HG03571 (cell line): ENCODE results near the gene HAAO.

Source experiments
- ATAC-seq: cut with Tn5 transposase; IDR thresholded peaks from one replicate; pipeline ENCODE4 v1.9.1; 2021; ENCODE audit not compliant: unreplicated experiment

Gene HAAO

DNA sequence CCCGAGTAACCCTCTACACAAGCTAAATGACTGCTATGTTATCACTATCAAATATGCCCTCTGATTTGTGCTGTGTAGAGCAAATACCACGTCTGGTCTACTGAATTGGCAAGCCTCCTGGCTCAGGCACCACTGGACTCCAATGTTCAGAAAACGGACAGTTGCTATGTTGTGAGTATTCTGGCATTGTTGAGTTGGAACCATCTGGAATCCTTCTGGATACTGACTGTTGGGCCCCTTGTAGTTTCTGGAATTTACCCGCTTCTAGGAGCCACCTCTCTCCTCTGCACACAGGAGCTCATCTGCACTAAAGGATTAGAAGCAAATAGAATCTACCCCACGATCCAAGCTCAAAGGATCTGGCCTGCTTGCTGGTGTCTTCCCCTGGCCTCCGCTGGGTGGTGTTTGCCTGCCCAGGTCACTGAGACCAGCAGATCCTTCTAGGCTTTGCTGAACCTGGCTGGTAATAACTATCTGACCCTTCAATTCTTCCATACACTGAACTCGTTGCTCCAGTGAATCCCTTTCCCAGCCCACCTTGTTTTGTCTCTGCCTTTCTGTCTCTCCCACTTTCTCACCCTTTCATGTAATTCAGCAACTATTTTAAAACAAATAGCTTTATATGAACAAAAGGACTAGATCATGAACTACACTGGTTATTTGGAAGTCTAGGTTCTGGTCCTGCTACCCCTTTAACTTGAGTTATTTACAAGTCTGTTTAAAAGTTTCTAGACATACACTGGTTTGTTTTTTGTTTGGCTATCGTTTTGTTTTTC, 2.1 kb upstream of the HAAO start:
- ATAC-seq: no peak

DNA sequence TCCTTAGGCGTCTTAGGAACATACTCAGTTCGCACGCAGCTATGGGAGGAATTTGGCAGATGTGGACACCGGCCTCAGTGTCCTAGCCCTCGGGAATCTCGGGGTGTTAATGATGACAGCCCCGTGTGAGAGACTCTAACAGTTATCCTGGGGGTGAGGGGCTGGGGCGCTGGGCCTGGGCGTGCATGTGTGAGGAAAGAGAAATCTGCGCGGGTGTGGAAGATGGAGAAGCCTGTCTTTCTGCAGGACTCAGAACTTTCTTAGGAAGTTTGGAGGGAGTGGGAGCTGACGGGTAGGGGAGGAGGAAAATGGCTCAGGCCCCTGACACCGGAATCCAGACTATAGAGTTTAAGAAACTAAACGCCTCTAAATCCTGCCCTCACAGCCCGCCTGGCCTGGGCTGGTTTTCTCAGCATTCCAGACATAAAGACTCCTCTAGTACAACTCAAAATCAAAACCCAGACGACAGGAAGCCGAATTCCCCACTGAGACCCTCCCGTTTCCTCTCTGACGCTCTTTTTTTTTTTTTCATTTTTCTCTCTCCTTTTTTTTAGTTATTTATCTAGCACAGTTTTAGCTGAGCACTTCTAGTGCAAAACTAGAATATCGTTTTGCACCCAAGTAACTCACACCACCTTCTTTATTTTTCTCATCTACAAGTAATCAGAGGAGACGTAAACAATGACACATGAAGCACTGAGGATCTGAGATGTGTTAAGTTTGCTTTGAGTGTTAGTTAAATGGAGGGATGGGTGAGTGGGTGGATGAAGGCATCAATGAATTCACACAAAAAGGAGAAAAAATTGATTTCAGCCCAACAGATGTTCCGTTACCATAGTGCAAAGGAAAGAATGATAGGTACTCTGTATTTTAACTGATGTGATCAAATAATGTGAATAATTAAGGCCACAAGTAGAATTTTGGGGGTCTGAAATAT, 1.2 kb upstream of the HAAO start:
- no peak for ATAC-seq

DNA sequence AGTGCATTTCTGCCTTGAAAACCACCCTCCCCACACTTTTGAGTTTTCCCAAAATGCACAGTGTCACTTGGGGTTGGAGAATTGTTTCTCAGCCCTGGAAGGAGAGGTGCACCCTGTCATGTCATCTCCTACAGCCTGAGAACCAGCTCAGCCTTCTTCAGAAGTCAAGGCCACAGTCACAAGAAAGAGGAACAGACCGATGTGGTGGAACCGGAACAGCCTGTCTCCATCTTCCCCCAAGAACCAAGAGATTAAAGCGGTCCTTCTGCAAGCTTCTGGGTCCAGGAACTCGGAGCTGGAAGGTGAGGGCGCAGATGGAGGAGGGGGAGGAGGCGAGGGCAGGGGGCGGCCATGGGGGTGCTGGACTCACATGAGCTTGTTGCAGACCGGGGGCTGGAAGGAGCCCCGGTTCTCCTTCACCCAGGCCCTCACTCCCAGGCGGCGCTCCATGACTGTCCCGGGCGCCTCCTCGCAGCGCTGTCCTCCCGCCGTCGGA, 248 bp downstream of the HAAO start:
- ATAC-seq: no peak

DNA sequence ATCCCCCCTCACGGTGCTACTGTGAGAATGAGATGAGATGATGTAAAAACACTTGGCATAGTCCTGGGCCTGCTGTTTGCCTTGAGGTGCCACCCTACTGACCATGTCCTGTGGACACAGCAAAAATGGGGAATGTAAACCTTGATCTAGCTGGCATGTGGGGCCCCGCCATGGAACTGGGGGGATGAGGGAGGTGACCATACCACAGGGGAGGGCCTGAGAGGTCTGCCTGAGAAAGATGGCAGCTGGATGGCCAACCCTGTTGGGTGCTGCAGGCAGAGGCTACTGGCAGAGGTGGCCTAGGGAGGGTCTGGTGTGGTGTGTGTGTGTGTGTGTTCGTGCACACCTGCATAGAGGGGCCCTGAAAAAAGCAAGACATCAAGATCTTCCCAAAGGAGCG, 777 bp downstream of the HAAO start:
- no peak for ATAC-seq

DNA sequence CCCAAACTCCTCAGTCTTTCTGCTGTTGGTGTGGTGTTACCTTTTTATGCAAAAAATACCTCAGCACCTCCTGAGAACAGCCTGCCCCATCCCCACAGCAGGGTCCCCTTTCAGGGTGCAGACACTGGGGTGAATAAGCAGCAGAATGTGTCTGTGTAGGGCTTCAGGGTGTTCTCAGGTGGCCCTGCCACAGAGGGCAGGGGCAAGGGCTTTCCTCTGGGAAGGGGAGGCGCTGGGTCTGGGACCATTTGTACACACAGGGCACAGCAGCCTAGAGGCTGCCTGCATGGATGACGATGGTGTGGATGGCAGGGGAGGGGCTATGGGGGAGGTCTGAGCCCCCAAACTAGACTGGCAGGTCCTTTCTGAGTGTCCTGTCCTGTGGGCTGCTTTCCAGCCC, 2.6 kb downstream of the HAAO start:
- ATAC-seq: no peak

DNA sequence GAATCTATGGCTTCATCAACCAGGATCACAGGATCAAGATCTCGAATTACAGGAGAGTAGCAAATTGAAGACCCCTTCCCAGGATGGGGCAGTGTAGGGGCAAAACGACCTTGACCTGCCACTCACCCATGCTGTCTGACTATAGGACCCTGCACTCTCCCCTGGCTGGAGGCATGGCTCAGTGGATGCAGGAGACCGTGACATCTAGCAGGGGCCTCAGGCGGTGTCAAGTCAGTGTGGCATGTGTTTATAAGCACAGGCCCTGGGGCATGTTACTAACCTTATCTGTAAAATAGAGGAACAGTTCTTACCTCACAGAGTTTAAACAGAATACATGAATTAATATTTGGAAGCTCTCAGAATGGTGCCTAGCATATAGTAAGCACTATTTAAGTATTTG, 3.5 kb downstream of the HAAO start:
- ATAC-seq: no peak

DNA sequence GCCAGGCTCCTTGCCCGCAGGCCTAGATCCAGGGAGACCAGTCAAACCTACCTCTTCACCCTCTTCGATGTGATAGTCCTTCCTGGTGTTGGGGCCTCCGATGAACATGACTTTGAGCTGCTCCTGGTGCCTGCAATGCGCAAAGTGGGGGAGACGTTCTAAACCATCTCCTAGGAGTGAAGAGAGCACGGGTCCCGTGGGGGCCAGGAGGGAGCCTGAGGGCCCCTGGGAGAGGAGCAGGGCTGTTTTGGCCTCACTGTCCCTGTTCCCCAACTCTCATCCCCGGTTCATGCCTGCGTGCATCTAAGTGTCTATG, 3.9 kb downstream of the HAAO start:
- no peak for ATAC-seq

DNA sequence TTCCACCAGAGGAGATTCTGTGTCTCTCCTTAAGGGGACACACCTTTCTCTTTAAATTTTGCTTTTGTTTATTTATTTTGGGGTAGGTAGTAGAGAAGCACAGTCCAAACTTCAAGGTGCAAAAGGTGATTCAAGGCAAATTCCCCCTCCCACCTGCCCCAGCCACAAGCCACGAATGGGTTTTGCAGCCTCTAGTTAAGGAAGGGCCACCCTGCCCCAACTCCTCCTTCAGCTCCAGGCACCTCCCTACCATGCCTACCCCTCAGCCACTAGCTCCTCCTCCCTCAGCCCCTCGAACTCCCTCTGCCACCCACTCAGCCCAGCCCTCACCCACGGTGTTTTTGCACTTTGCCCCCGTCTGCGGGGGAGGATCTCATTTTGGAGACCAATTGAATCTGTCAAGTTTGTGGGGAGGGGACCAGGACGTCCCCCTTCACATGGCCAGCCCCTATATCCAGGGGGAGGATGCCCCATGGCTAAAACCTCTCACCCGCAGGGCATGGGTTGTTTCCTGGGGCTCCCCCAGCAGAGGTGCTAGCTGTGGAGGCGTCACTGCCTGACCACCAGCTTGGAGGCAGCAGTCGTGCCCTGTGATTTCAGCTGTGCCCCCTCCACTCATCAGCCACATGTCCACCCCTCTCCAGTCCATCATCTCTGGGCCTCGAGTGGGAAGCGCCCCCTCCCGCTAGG, 4.5 kb downstream of the HAAO start:
- no peak for ATAC-seq

DNA sequence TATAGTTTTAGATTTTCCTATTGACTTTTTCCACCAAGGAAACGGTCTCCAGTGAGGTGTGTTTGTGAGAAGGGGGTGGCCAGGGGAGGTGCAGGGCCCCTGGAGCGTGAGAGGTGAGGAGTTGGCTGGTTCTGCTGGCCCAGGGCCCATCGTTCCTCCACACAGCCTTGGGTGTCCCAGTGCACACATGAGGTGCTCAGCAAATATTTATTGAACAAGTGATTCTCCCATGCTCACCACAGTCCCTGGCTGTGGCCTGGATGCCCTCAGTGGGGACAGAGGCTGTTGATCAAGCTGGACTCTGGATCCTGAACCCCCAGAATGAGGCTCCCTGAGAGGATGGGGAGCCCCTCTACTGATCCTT, 5.0 kb downstream of the HAAO start:
- ATAC-seq: no peak

DNA sequence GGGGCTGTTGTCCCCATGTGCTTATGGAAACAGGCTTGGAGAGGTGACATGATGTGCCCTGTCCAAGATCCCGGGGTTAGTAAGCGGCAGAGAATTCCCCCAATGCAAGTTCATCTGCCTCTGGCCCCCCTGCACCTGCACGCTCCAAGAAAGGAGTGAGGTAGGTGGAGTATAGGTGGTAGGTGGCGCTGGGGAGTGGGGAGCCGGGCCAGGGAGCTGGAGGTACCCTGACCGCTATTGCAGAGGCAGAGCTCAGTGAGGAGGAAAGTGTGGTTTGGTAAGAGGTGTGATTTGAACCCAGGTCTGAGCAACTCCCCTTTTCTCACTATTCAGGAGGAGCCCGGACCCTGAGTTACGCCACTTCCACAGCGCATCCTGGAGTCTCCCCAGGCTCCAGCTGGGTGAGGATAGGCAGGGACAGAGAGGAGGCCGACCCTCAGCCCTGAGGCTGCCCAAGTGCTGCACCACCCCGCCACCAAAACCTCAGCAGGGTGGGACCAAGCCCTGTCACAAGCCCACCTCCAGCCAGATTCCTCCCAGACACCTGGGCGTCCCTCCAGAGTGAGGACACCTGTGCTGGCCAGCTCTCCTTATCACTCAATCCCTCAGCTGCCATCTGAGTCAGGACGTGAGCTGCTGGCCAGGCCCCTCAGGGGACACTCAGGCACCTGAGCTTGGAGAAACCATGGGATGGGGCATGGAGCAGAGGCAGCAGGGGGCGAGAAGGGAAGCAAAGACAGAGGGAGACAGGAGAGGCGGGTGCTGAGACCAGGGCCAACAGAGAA, 5.6 kb downstream of the HAAO start:
- no peak for ATAC-seq

DNA sequence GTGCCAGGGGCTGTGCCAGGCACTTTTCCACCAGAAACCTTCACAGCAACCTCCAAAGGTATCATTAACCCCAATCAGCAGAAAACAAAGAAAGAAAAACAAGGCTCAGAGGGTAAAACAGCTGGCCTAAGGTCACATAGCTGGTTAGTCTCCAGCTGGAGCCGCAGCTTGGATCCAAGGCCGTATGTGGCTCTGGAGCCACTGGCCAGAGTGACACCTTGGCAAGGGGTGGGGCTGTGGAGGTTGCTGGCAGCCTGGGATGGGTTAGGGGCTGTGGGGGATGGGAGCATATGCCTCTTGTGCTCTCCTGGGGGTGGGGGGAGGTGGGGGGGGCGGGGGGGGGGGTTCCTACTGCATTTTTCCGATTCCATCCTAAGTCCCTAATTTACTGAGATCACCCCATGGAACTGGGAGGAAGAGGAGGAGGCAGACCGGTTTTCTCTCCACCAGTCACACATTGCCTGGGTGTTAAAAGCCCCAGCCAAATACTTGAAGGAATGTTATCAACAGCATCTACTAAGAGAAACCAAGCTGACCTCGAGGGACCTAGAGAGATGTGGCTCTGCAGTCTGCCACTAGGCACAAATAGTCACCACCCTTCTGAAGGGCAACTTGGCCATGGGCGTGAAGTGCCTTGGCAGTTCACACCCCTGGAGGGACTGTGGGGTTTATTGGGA, 8.0 kb downstream of the HAAO start:
- no peak for ATAC-seq

DNA sequence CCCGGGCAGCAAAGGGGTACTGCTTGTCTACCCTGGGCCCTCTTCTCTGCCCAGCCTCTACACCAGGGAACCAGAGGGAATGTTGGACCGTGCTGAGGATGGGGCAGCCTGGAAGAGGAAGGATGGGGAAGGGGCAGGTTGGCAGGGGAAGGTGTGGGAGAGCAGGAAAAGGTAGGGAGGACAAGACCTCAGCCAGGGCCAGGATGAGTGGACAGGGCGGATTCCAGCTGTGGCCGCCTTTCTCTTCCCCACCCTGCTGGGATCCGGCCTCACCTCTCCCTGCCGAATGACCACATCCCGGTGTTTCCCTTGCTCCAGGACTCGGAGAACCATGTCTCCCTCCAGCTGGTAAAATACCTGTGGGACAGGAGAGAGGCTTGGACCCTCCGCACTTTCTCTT, 8.9 kb downstream of the HAAO start:
- ATAC-seq: no peak

DNA sequence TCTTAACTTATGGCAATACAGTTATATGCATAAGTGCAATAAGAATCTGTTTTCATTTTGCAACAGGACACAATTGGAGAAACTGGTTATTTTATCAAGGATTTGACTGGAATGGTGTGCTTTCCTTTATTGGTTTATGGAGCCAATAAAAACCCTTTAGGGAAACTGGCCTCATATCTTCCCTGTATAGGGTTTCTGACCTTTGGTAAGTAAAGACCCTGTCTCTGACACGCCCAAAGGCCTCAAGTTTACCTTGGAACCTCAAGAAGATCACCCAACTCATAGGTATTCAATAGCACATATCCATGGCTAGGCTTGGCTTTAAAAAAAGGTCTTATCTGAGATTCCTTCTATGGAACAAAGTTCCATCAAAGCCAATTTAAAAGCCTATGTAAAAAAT, 11.2 kb downstream of the HAAO start:
- ATAC-seq: no peak

DNA sequence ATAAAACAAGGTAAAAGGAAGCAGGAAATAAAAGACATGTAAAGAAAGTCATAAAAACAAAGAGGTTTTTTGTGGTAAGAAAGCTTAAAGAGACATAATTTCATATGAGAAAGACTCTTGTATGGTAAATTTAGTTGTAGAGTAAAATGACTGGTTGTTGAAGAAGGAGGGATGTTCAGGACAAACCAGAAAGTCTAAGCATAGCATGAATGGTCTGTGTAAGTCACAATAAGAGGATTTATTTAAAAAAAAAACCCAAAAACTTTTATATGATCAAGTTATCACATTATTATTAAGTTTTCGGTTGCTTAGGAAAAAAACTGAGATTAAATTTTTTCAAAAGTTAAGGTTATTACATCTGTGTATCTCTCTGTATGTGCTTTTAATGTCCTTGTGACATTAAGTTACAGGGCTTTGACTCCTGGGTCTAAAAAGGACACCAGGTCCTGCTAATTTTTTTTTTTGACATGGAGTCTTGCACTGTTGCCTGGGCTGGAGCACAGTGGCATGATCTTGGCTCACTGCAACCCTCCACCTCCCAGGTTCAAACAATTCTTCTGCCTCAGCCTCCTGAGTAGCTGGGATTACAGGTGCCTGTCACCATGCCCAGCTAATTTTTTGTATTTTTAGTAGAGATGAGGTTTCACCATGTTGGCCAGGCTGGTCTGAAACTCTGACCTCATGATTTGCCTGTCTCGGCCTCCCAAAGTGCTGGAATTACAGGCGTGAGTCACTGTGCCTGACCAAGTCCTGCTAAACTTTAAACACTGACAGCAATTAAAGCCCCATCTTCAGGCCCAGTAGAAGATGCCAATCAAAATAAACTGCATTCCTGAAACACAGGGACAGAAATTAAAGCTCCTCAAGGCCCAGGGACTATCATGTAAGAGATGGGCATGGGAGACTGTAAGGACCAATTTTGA, 14.2 kb downstream of the HAAO start:
- ATAC-seq: no peak

DNA sequence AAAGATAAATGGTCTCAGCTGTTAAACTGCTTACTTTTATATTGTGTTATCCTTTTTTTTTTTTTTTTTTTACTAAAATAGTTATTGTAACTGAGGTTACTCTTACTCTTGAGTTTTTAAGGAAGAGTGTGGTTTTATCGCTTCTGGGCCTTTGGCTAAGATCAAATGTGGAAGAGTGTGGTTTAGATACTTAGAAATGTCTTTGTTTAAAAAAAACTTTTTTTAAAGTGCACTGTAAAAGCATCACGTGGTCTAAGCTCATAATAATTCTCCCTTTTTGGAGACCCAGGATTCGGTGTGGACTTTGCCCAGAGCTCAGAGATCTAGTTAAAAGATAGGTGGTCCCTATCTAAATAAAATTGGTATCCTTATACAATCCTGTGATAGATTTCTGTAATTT, 16.6 kb downstream of the HAAO start:
- no peak for ATAC-seq

DNA sequence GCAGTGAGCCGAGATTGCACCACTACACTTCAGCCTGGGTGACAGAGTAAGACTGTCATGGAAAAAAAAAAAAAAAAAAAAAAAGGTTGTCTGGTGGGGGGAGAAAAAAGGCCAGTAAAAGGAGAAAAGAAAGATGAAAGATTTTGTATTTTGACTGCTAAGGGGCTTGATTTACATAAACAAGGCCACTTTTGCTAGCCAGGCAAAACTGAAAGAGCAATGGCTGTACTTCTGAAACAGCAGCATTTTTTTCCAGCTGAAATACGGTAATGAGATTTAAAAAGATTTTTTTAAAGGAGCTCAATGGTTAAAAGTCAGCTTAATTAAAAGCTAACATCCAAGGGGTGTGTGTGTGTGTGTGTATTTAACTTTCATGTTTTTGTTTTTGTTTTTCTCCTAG, 17.2 kb downstream of the HAAO start:
- ATAC-seq: no peak

DNA sequence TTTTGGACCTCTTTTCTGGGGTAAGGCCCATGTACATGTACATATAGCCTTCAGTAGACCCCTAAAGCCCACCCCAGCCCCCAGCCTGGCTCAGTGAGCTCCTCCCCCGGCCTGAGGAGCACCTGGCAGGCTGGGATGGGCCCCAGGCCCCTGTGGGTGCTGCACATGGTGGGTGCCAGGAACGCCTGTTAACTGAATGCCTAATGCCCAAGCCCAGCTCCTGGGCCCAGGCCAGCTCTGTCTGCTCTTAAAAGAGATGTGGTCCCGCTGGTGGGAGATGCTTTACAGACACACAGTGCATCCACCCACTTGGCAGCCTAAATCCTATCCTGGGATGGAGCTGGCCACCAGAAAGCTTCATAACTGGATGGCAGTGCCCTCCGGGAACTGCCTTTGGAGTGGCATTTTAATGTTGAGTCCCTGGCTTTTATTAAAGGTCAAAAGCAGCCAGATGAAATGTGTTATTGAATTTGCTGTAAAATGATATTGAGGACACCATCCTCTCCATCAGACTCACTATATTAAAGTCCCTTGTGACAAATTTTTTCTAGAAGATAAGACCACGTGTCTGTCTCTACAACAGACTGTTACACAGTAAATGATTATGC, 20.7 kb downstream of the HAAO start:
- no peak for ATAC-seq

DNA sequence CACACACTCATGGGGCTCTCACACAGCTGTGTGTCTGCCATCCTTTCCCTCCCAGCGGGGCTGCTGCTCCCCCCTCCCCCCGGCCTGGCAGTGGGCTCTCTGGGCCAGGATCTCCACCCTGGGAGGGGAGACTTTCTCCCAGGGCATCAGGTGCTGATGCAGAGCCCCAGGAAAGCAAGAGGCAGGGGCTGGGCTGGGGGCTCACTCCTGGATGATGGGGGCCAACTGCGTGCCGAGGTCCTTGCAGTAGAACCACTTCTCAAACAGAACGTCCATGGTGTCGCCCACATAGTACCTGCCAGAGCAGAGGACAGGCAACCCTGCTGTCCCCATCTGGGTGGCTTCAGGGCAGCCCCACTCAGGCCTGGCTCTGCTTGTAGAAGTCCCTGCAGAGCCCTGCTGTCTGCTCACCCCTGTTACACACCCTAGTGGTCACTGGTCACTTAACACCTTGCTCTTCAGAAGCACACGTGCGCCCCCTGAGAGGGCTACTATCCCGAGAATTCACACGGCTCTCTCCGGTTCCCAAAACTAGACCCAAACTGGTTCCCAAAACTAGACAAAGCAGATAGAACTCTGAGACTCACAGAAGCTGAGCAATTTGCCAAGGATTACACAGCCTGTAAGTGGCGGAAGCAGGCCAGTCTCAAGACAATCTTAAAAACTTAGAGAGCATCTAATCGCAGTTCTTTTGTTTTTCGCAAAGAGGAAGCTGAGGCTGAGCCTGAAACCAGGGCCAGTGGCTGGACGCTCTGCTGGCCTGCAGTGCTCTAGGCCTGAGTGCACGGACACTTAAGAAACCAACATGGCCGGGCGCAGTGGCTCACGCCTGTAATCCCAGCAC, 21.9 kb downstream of the HAAO start:
- ATAC-seq: peak; percentile 63
